ENCODE measurements around the gene ELP4.

GRCh38 chr11:31628111-31628510 lies 118.5 kb downstream of the ELP4 start:
- no peak for TF ChIP-seq EZH2 (IDR thresholded peaks at IDR 0.05; ENCODE audit: insufficient read depth, poor library complexity, severe bottlenecking)
- no peak for TF ChIP-seq EZH2phosphoT487 (IDR thresholded peaks at IDR 0.05; ENCODE audit: insufficient read depth, low read depth)

Measured in GM23248 (cell line).